ENCODE data around the gene AASS. TPM values are rescaled to one million over a fixed set of nuclear protein-coding genes. Genes with fewer than 3 reads are reported as not detected.

The AASS gene
- total and polyA plus RNA-seq, 2 donors (not counting 3 experiments of a cell fraction or from before 2014, with no cell fraction given): 11.1 to 27.8 TPM

- POLR2A ChIA-PET: interaction anchor here (0.6 kb wide), 1 partner anchor 11 kb away, joined by 3 read pairs; no protein-coding TSS in a partner anchor
- intact Hi-C loops (cut with micrococcal nuclease): loop anchor here (1.0 to 5.0 kb wide), 3 partner anchors 124 to 436 kb away; no protein-coding TSS in a partner anchor
- CTCF ChIA-PET: interaction anchor here (0.6 to 6.5 kb wide), 58 partner anchors 9 to 1779 kb away, joined by 3 to 90 read pairs (median 5); partner anchors contain the start of gene AASS
Measured at GRCh38 chr7:122092964-122093797, 50.9 kb downstream of the AASS start.

More at GRCh38 chr7:122092964-122093797, 50.9 kb downstream of the AASS start:
- H3K4me1 ChIP-seq (ENCODE audit: control insufficient read depth, extremely low read depth, insufficient read depth, low read length): no peaks in the 10 kb centered on the region
- no peaks in the 10 kb centered on the region for H3K27me3 ChIP-seq (ENCODE audit: control insufficient read depth in 2 of 2, insufficient read depth in 2 of 2, low read length in 2 of 2)
- TF ChIP-seq, protein P1, sequence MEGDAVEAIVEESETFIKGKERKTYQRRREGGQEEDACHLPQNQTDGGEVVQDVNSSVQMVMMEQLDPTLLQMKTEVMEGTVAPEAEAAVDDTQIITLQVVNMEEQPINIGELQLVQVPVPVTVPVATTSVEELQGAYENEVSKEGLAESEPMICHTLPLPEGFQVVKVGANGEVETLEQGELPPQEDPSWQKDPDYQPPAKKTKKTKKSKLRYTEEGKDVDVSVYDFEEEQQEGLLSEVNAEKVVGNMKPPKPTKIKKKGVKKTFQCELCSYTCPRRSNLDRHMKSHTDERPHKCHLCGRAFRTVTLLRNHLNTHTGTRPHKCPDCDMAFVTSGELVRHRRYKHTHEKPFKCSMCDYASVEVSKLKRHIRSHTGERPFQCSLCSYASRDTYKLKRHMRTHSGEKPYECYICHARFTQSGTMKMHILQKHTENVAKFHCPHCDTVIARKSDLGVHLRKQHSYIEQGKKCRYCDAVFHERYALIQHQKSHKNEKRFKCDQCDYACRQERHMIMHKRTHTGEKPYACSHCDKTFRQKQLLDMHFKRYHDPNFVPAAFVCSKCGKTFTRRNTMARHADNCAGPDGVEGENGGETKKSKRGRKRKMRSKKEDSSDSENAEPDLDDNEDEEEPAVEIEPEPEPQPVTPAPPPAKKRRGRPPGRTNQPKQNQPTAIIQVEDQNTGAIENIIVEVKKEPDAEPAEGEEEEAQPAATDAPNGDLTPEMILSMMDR (IDR thresholded peaks at IDR 0.05; ENCODE audit: extremely low read depth in 1 of 2, insufficient read depth in 1 of 2, low read depth in 1 of 2, low read length in 2 of 2): peak; percentile 75 to 84
- TF ChIP-seq FOS (IDR thresholded peaks at IDR 0.05; ENCODE audit: borderline replicate concordance, insufficient read depth, low read length): no peak
- no peak overlapping the region for H3K9ac ChIP-seq (replicated peaks; ENCODE audit: extremely low read depth, insufficient read depth, low read length)
- H3K9me1 ChIP-seq (replicated peaks; ENCODE audit: control insufficient read depth, extremely low read depth, insufficient read depth, low read length): no peaks in the 10 kb centered on the region
- dilution Hi-C loops (cut with MboI; ENCODE audit: extremely low pct_ligation_motif_present, low sequenced_read_pairs): no loop called here
- no peaks in the 10 kb centered on the region for H4K20me1 ChIP-seq (replicated peaks; ENCODE audit: control insufficient read depth, extremely low read depth, insufficient read depth, low read length)
- no peak overlapping the region for H3K4me2 ChIP-seq (ENCODE audit: insufficient read depth, low read length)
- peaks cover 0 to 2% of the 10 kb centered on the region in 2 experiments for H3K36me3 ChIP-seq (ENCODE audit: control insufficient read depth in 2 of 2, extremely low read depth in 1 of 2, insufficient read depth in 2 of 2, low read length in 2 of 2)
- H3K27ac ChIP-seq (ENCODE audit: insufficient read depth, low read depth, low read length): no peak overlapping the region
- DNase-seq (ENCODE audit: low read depth, low spot score): peak; percentile 82
- no peak overlapping the region for H2AFZ ChIP-seq (ENCODE audit: low read depth, low read length)
- no peaks in the 10 kb centered on the region for H3K9me3 ChIP-seq (replicated peaks; ENCODE audit: control insufficient read depth, insufficient read depth, low read length)
- H3K79me2 ChIP-seq (ENCODE audit: control insufficient read depth, insufficient read depth, low read length): no peaks in the 10 kb centered on the region
- no TSS peak for BruUV-seq (replicated peaks)
- no peak overlapping the region for H3K4me3 ChIP-seq (replicated peaks in 1 of 3; ENCODE audit: insufficient read depth in 1 of 3, low read depth in 1 of 3, low read length in 3 of 3)
- peak; percentile 87 for FAIRE-seq

Data from endothelial cell of umbilical vein (primary cell).